Panc1 (cell line): ENCODE results near the gene ALKAL2. TPM values are rescaled to one million over a fixed set of nuclear protein-coding genes. Genes with fewer than 3 reads are reported as not detected.
A peak's percentile ranks its signal among the peaks of the same experiment; 100 is the strongest.

Source experiments
- ATAC-seq: fragments of 200-7000 bp; cut with Tn5 transposase; 2 replicates; pipeline ENCODE4 v1.9.1; 2020; ENCODE audit warnings: mild to moderate bottlenecking, moderate library complexity
- BruUV-seq: library from RNA; stranded (reverse); fragments of 400-500 nt; replicated peaks from 2 replicates; lab custom pipeline; 2021; lab: Mats Ljungman, UMichigan
- CTCF ChIA-PET: fragments of 300-600 bp; sonication (Branson Sonifier 250); formaldehyde crosslinking; loops from one replicate; lab custom pipeline; 2022; ENCODE audit warnings: antibody characterized with exemption; lab: Charles Lee
- POLR2A ChIA-PET: fragments of 300-600 bp; sonication (Branson Sonifier 250); formaldehyde crosslinking; loops from one replicate; lab custom pipeline; 2022; ENCODE audit warnings: antibody characterized with exemption; lab: Charles Lee
- DNase-seq: peaks from one replicate; pipeline ENCODE4 v3.0.0-alpha.2; 2010; ENCODE audit warnings: low read depth, low spot score
- H3K27ac ChIP-seq: 2 replicates; pipeline ENCODE4 v1.5.1; 2011; ENCODE audit warnings: mild to moderate bottlenecking, low read length, inconsistent platforms
- H3K27me3 ChIP-seq: fragments of 200-500 bp; sonication (Bioruptor generic); 2 replicates; pipeline ENCODE4 v1.6.0; 2014; ENCODE audit warnings: low read length, inconsistent platforms; ENCODE audit not compliant: control insufficient read depth, insufficient read depth
- H3K36me3 ChIP-seq: fragments of 200-500 bp; sonication (Bioruptor generic); 2 replicates; pipeline ENCODE4 v1.5.1; 2014; ENCODE audit warnings: inconsistent platforms, mild to moderate bottlenecking, low read length, moderate library complexity; ENCODE audit not compliant: control insufficient read depth, insufficient read depth
- H3K4me1 ChIP-seq: 2 replicates; pipeline ENCODE4 v1.5.1; 2011; ENCODE audit warnings: inconsistent platforms, mild to moderate bottlenecking, low read length, moderate library complexity; ENCODE audit not compliant: control insufficient read depth, insufficient read depth
- H3K4me3 ChIP-seq, 2 experiments: 2 replicates each; pipeline ENCODE4 v1.5.1; 2011 to 2012; ENCODE audit warnings: low read depth in 2 of 2, low read length in 2 of 2, mild to moderate bottlenecking in 2 of 2, inconsistent platforms in 1 of 2, moderate library complexity in 1 of 2
- H3K9me3 ChIP-seq: fragments of 200-500 bp; sonication (Bioruptor generic); 2 replicates; pipeline ENCODE4 v1.5.1; 2014; ENCODE audit warnings: low read depth, mild to moderate bottlenecking, inconsistent platforms, low read length, moderate library complexity; ENCODE audit not compliant: control insufficient read depth, insufficient read depth
- CTCF ChIP-seq: fragments of 450-650 bp; IDR thresholded peaks from 2 replicates; pipeline ENCODE4 v1.5.1; 2017; ENCODE audit warnings: mild to moderate bottlenecking
- POLR2AphosphoS5 ChIP-seq: IDR thresholded peaks from 2 replicates; pipeline ENCODE4 v1.6.1; 2012; ENCODE audit warnings: mild to moderate bottlenecking, low read depth, low read length, moderate library complexity
- REST ChIP-seq, 2 experiments: IDR thresholded peaks; 2 replicates each; pipeline ENCODE4 v1.6.1; 2011 to 2012; ENCODE audit warnings: low read depth in 2 of 2, control low read depth in 1 of 2, low read length in 1 of 2, mild to moderate bottlenecking in 1 of 2, moderate library complexity in 1 of 2; ENCODE audit not compliant: insufficient read depth in 1 of 2
- SIN3A ChIP-seq: IDR thresholded peaks from 2 replicates; pipeline ENCODE4 v1.6.1; 2012; ENCODE audit warnings: low read depth, mild to moderate bottlenecking, low read length, moderate library complexity, borderline replicate concordance; ENCODE audit not compliant: insufficient read depth
- TCF7L2 ChIP-seq: IDR thresholded peaks from 2 replicates; pipeline ENCODE4 v1.6.1; 2011; ENCODE audit warnings: mild to moderate bottlenecking, low read depth, low read length, inconsistent platforms
- in situ Hi-C: cut with HindIII; loops from 2 replicates; pipeline ENCODE4 v1.10.0; 2016; ENCODE audit warnings: low sequenced_read_pairs, low pct_unique_long_range_greater_than_20kb
- intact Hi-C: fragments of 100-400 bp; cut with micrococcal nuclease; formaldehyde crosslinking; loops from one replicate; pipeline ENCODE4 v1.10.0; 2022; ENCODE audit not compliant: unreplicated experiment
- total RNA-seq: library from RNA; stranded (reverse); gene quantifications from one replicate; pipeline ENCODE4 v1.2.1, GENCODE V29; 2021; ENCODE audit not compliant: unreplicated experiment

Gene ALKAL2
- total RNA-seq, 1 experiment from 2014 or later: not detected

GRCh38 chr2:319059-319600, 31.2 kb upstream of the ALKAL2 start:
- H3K4me3 ChIP-seq: no peak overlapping the region
- no peak overlapping the region for H3K27ac ChIP-seq
- in situ Hi-C loops: no loop called here
- ChIA-PET POLR2A (no interaction called here), CTCF (no interaction called here)
- H3K27me3 ChIP-seq: no peaks in the 10 kb centered on the region
- TF ChIP-seq SIN3A (no peak), CTCF (no peak), TCF7L2 (no peak), POLR2AphosphoS5 (no peak), REST (IDR thresholded peaks at IDR 0.05; ENCODE audit: insufficient read depth in 1 of 2, low read depth in 2 of 2, low read length in 1 of 2) (no peak)
- no TSS peak for BruUV-seq
- H3K4me1 ChIP-seq: no peaks in the 10 kb centered on the region
- DNase-seq: no peak
- ATAC-seq: no peak
- intact Hi-C loops: no loop called here
- H3K9me3 ChIP-seq: no peaks in the 10 kb centered on the region
- no peaks in the 10 kb centered on the region for H3K36me3 ChIP-seq

DNA sequence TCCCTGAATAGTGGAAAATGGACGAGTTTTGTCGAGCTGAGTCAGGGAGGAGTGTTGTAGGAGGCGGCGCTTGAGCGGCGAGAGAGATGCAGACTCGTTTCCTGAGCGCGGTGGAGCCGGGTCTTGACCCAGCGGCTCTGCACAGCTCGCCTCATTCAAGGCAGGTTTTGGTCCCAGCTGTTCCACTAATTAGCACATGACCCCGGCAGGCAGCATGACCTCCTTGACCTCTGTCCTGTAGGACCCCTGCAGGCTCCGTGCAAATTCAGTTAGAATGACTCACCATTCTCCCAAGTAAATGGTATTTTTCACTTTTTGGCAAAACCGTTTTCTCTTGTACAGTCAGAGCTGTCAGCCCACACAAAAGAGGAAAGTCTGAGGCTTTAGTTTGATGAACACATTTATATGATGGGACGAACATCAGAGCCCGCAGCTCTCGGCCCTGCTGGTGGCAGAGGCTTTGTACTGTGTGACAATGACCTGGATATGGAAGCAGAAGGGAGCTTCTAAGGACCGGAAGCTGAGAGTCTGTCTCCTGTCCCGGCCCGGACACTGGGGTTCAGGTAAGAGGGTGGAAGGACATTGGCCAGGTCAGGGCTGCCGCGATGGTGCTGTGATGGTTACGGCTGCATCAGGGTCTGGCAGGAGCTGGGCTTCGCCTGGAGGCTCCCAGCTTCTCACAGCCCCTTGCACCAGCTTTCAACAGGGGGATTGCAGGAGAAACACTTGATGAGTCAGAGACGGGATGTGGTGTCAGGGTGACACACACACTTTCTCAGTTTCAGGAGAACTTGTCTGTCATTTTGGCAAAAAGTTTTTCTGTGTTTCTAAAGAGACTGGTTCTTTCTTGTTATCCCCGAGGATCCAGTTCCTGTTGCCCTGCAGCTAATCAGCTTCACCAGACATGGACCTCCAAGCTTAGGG, 29.9 kb upstream of the ALKAL2 start:
- POLR2A ChIA-PET: no interaction called here
- BruUV-seq: no TSS peak
- DNase-seq: no peak
- Histone ChIP-seq H3K27me3 (no peaks in the 10 kb centered on the region), H3K9me3 (no peaks in the 10 kb centered on the region), H3K4me3 (no peak overlapping the region), H3K36me3 (no peaks in the 10 kb centered on the region), H3K4me1 (no peaks in the 10 kb centered on the region), H3K27ac (no peak overlapping the region)
- TF ChIP-seq CTCF: no peak
- no peak for TF ChIP-seq REST (IDR thresholded peaks at IDR 0.05; ENCODE audit: insufficient read depth in 1 of 2, low read depth in 2 of 2, low read length in 1 of 2)
- TF ChIP-seq TCF7L2: no peak
- no peak for TF ChIP-seq POLR2AphosphoS5
- no peak for TF ChIP-seq SIN3A
- in situ Hi-C loops (no loop called here), intact Hi-C loops (no loop called here)
- ATAC-seq: peak; percentile 26; the same call in 1 of the 2 replicates
- CTCF ChIA-PET: no interaction called here
